ENCODE measurements around the gene ZNF516. TPM values are rescaled to one million over a fixed set of nuclear protein-coding genes. Genes with fewer than 3 reads are reported as not detected.

ZNF516 gene
- total and polyA plus RNA-seq, 2 experiments from 2014 or later: 18.2 to 29.2 TPM

DNA sequence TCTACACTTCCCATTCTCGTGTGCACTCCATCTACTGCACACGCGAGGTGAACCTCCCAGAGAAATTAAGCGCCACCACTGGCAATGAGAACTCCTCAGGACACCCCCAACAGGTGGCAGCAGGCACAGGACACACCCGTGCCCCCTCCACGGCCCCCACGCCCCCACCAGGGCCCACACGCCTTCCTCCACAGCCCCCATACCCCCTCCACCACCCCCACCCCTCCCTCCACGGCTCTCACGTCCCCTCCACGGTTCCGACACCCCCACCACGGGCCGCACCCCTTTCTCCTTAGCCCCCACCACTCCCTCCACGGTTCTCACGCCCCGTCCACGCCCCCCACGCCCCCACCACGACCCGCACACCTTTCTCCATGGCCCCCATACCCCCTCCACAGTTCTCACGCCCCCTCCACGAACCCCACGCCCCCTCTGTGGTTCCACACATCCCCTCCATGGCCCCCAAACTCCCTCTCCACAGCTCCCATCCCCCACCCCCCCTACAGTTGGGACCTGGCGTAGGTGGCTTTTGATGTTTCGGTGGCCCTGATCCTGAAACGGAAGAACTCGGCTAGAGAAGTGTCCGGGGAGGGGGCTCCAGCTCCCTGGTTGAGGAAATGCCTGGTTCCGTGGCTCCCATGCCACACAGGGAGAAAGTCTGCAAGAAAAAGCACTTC is 110.8 kb downstream of the ZNF516 start:
- no peak overlapping the region for H3K4me3 ChIP-seq
- WGBS (ENCODE audit: low lambda C conversion rate, missing lambda C conversion rate): 97% methylated on average over 11 of the region's 30 CpGs
- no peak for TF ChIP-seq CTCF (IDR thresholded peaks at IDR 0.05; ENCODE audit: poor library complexity)
- TF ChIP-seq EZH2phosphoT487 (IDR thresholded peaks at IDR 0.05; ENCODE audit: low read depth, severe bottlenecking, unreplicated experiment): no peak
- TF ChIP-seq EZH2 (IDR thresholded peaks at IDR 0.05; ENCODE audit: borderline replicate concordance): no peak
- no peaks in the 10 kb centered on the region for H3K27me3 ChIP-seq
- no peak for DNase-seq (ENCODE audit: low spot score)
- H3K4me1 ChIP-seq (ENCODE audit: insufficient read depth): no peaks in the 10 kb centered on the region
- H3K27ac ChIP-seq: no peak overlapping the region
- peaks cover 59% of the 10 kb centered on the region for H4K20me1 ChIP-seq (ENCODE audit: insufficient read depth, poor library complexity, severe bottlenecking)
- H3K9me3 ChIP-seq (ENCODE audit: low read depth): no peaks in the 10 kb centered on the region
- no peaks in the 10 kb centered on the region for H3K9me2 ChIP-seq (replicated peaks; ENCODE audit: insufficient read depth)
- no peaks in the 10 kb centered on the region for H3K36me3 ChIP-seq (replicated peaks; ENCODE audit: insufficient read depth, low read depth)
- H2AFZ ChIP-seq: no peak overlapping the region
- H3K4me2 ChIP-seq: no peak overlapping the region
- peaks cover 78% of the 10 kb centered on the region for H3K79me2 ChIP-seq

DNA sequence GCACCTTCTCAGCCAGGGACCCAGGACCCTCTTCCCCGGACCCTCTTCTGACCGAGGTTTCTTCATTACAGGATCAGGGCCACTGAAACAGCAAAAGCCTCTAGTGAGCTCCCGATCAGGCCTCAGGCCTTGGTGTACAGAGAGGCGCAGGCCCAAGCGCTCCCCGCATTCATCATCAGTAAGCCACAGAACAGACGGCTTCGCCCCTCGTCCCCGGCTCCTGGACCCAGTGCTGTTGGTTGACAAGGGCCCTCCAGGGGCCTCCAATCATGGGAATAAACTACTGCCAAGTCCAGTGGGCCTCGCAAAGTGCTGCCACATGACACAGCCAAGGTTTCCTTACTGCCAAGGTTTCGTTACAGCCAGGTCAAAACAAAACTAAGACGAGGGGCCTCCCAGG is 111.4 kb downstream of the ZNF516 start:
- no peak overlapping the region for H3K4me2 ChIP-seq
- no peak overlapping the region for H2AFZ ChIP-seq
- 87% methylated on average over 13 of the region's 13 CpGs for WGBS (ENCODE audit: low lambda C conversion rate, missing lambda C conversion rate)
- peaks cover 53% of the 10 kb centered on the region for H4K20me1 ChIP-seq (ENCODE audit: insufficient read depth, poor library complexity, severe bottlenecking)
- no peaks in the 10 kb centered on the region for H3K4me1 ChIP-seq (ENCODE audit: insufficient read depth)
- no peak overlapping the region for H3K27ac ChIP-seq
- no peak overlapping the region for H3K4me3 ChIP-seq
- no peaks in the 10 kb centered on the region for H3K9me2 ChIP-seq (replicated peaks; ENCODE audit: insufficient read depth)
- peaks cover 73% of the 10 kb centered on the region for H3K79me2 ChIP-seq
- H3K36me3 ChIP-seq (replicated peaks; ENCODE audit: insufficient read depth, low read depth): no peaks in the 10 kb centered on the region
- TF ChIP-seq EZH2 (IDR thresholded peaks at IDR 0.05; ENCODE audit: borderline replicate concordance) (no peak), EZH2phosphoT487 (IDR thresholded peaks at IDR 0.05; ENCODE audit: low read depth, severe bottlenecking, unreplicated experiment) (no peak), CTCF (IDR thresholded peaks at IDR 0.05; ENCODE audit: poor library complexity) (no peak)
- H3K9me3 ChIP-seq (ENCODE audit: low read depth): no peaks in the 10 kb centered on the region
- no peak for DNase-seq (ENCODE audit: low spot score)
- H3K27me3 ChIP-seq: no peaks in the 10 kb centered on the region

DNA sequence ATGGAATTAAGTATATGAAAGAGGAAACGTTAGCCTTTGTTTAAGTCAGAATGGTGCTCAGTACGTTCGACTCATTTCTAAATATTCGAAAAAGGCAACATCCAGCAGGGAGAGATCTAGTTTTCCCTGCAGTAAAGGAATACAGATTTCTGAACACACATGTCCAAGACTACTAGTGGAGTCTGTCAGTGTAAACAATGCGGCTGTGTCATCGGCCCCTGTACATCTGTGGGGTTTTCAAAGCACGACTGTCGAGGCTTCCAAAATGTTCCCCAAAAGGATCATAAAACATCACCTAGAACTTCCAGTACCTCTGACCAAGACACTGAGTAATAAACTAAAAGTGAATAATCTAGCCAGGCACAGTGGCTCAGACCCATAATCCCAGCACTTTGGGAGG is 112.8 kb downstream of the ZNF516 start:
- Histone ChIP-seq H3K4me1 (ENCODE audit: insufficient read depth) (no peaks in the 10 kb centered on the region), H3K79me2 (peaks cover 71% of the 10 kb centered on the region), H2AFZ (no peak overlapping the region), H3K36me3 (replicated peaks; ENCODE audit: insufficient read depth, low read depth) (no peaks in the 10 kb centered on the region), H3K9me2 (replicated peaks; ENCODE audit: insufficient read depth) (no peaks in the 10 kb centered on the region), H3K4me3 (no peak overlapping the region), H3K4me2 (no peak overlapping the region), H3K27me3 (no peaks in the 10 kb centered on the region), H3K9me3 (ENCODE audit: low read depth) (no peaks in the 10 kb centered on the region), H3K27ac (no peak overlapping the region), H4K20me1 (ENCODE audit: insufficient read depth, poor library complexity, severe bottlenecking) (peaks cover 51% of the 10 kb centered on the region)
- no peak for DNase-seq (ENCODE audit: low spot score)
- whole genome bisulfite sequencing (ENCODE audit: low lambda C conversion rate, missing lambda C conversion rate): 85% methylated on average over 8 of the region's 8 CpGs
- TF ChIP-seq CTCF (IDR thresholded peaks at IDR 0.05; ENCODE audit: poor library complexity) (no peak), EZH2 (IDR thresholded peaks at IDR 0.05; ENCODE audit: borderline replicate concordance) (no peak), EZH2phosphoT487 (IDR thresholded peaks at IDR 0.05; ENCODE audit: low read depth, severe bottlenecking, unreplicated experiment) (no peak)

Data from hepatocyte (in vitro differentiated cells).